CD4-positive, alpha-beta T cell treated with Interleukin-2 at 100 ng/mL for 4 hours (primary cell): ENCODE measurements around the gene LTO1.
"Not testable (repeated sequence)": the region's sequence is repeated elsewhere in the genome, so short reads cannot be mapped to it uniquely, and the experiment has no call there.

Source experiments
- DNase-seq: peaks from one replicate; pipeline ENCODE4 v3.0.0-alpha.2; 2020; ENCODE audit warnings: low spot score

The LTO1 gene

DNA sequence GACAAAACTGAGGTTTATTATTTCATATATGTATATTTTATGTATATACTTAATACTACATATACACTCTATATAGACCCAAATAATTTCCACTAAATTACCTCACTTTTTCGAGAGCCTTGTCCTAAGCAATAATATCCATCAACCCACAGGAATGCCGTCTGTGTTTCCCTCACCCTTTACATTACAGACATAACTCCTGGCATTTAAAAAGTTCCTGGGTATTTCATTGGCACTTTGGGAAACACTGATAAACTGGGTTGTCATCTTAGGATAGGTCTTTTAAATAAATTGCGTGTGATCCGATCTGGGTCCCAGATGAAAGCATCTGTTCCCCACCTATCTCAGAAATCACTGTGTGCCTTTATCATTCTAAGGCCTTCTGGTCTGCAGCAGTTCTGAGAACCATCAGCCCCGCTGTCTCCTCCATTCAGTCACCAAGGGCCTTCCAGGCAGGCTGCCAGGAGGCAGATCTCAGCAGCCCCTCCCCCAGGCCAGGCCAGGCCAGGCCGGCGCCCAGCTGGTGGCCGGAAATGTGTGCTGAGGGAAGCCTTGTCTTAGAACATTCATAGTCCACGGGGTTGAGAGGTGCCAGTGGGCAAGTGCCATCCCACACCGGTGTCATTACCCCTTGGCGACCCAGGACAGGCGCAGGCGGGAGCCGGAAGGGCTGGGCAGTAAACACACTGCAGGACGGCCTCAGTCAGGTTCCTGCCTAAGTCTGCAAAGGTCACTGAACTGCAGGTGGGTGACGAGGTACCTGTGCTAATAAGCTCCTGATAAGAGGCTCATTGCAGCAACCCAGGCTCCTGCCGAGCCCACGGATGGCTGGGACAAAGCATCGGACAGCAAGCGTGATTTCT lies 25.4 kb upstream of the LTO1 start:
- no peak for DNase-seq

DNA sequence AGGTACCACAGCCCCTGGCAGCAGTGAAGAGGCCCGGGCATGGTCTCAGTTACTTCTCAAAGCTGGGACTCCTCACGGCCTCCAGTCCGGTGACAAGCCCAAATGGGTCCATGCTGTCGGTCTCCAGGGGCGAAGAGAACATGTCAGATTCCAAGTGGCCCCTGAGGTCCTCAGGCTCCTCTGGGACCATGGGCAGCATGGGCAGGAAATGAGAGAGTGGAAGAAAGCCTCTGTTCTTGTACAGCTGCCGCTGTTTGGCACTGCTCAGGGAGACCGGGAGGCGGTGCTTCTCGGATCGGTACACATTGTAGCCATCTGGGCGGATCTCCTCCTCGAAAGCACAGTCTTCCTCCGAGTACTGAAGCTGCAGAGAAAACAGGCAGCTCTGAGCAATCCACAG lies 24.1 kb upstream of the LTO1 start:
- DNase-seq, result no peak

GRCh38 chr11:69698362-69698761 lies 23.2 kb upstream of the LTO1 start:
- no peak for DNase-seq

DNA sequence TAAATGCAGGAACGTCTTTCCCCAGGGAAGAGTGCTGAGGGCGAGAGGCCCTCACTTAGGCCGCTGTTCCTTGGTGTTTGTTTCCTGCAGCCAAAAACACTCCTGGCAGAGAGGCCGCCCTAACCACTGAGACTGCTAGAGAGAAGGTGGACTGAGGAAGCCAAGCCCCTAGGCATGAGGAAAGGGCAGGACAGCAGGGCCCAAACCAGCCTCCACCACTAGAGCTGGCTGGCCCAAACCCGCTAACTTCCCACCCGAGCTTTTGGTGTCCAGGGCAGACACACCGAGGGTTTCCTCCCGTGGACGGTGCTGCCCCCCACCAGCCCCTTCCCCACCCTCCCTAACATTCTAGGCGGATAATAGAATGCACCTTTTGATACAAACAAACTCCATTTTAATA lies 22.7 kb upstream of the LTO1 start:
- no peak for DNase-seq

DNA sequence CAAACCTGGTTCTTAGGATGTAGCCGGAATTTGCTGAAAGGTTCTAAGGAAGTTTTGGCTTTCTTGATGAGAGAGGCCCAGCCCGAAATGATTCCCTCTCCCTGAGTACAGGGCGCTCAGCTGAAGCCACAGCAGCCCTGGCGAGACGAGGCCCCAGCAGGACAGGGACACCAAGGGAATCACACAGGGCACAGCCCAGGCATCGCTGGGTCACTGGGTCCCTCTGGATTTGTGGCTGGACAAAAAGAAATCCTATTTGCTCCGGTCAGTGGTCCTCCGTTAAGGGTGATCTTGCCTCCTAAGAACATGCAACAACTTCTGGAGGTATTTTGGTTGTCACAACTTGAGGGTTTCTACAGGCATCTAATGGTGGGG lies 22.3 kb upstream of the LTO1 start:
- DNase-seq, result no peak

DNA sequence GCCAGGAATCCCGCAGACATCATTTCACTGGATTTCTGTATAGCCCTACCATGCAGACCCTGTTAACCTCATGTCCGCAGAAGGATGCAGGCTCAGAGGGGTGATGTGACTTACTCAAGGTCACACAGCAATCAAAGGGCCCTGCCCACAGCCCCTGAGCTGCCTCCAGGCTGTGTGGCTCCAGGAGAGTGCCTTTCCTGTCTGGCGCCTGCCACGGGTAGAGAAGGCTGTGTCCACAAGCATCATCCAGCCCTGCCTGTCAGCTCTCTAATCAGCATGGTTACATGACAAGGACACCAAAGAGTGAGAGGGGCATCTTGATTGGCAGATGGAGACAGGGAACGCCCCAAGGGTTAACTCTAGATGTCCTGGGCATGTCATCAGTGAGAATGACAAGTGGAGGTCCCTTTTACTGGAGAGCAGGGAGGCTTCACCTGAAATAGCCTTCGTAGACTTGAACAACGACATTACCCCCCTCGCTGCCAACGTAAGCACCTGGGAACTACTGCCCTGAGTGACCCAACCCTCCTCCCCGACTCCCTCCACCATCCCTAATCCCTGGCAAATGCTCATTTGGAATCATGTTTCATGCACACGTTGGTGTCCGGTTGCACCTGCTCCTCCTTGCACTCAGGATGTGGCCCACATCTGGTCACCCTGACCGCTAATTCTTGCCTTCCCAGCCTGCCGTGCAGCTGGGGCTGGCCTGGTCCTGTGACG lies 21.8 kb upstream of the LTO1 start:
- DNase-seq, result no peak

DNA sequence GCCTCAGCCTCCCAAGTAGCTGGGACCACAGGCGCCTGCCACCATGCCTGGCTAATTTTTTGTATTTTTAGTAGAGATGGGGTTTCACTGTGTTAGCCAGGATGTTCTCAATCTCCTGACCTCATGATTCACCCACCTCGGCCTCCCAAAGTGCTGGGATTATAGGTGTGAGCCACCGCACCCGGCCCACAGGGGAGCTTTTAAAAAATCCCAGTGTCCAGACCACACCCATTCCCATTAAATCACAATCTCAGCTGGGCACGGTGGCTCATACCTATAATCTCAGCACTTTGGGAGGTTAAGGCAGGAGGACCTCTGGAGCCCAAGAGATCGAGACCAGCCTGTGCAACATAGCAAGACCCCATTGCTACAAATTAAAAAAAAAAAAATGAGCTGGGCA lies 20.8 kb upstream of the LTO1 start:
- DNase-seq, result not testable (repeated sequence)

DNA sequence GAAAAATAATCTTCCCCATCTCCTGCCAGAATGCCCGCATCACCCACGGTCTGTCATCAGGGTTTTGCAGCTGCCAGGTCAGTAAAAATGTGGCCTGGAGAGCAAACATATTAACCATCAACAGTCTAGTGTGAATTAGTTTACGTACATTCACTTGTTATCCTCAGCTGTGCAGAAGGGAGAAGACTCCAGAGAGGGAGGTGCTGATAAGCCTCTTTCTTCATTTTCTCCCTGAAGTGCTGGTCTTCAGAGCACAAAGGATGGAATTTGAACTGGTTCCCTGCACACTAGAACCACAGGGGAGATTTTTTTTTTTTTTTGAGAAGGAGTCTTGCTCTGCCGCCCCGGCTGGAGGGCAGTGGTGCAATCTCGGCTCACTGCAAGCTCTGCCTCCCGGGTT lies 20.4 kb upstream of the LTO1 start:
- no peak for DNase-seq

DNA sequence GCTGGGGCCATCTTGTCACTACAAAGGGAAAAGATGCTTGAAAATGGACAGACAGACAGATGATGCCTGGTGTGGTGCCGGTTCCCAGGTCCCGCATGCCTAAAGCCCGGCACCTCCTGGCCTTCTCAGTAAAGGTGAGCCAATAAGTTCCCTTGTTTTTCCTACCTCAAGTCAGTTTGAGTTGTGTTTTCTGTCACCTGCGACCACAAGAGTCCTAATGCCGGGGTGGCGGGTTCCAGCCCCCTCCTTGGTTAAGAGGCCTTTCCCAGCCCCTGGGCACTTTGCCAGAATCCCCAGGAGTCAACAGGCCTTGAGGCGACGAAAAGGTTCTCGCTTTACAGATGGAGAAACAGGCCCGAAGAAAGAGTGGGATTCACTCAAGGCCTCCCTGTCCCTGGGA lies 19.6 kb upstream of the LTO1 start:
- DNase-seq, result no peak

DNA sequence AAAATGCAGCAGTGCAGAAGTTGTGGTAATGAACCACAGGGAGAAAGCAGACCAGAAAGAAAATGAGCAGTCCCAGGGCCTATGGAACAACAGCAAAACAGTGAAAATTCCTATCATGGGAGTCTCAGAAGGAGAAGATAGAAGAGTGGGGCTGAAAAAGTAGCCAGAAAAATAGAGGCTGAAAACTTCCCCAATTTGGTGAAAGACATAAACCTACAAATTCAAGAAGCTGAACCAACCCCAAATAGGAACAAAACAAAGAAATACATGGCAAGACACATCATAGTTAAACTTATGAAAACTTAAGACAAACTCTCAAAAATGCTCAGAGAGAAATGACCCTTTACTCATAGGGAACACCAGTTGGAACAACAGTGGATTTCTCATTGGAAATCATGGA lies 17.3 kb upstream of the LTO1 start:
- DNase-seq, result no peak

- DNase-seq, result no peak
These were observed 16.3 kb upstream of the LTO1 start for GRCh38 chr11:69691463-69691862.

- DNase-seq, result no peak
These were observed 14.5 kb upstream of the LTO1 start for GRCh38 chr11:69689484-69690319.

- DNase-seq, result not testable (repeated sequence)
These were observed 13.0 kb upstream of the LTO1 start for GRCh38 chr11:69687969-69688771.

GRCh38 chr11:69686856-69687255 lies 11.7 kb upstream of the LTO1 start:
- no peak for DNase-seq

DNA sequence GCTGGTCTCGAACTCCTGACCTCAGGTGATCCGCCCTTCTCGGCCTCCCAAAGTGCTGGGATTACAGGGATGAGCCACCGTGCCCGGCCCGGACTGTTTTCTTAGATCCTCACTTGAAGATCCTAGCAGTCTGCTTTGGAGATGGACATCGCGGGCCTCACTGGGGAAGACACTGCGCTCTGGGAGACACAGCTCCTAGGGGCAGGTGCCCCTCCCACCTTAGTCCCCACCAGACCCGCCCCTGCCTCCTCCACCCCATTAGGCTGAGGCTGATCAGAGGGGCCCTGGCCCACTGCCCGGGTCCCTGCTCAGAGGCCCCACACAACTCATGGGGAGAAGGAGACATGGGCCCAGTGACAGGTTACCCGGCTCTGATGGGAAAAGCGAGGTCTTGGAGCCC lies 11.3 kb upstream of the LTO1 start:
- DNase-seq, result no peak

DNA sequence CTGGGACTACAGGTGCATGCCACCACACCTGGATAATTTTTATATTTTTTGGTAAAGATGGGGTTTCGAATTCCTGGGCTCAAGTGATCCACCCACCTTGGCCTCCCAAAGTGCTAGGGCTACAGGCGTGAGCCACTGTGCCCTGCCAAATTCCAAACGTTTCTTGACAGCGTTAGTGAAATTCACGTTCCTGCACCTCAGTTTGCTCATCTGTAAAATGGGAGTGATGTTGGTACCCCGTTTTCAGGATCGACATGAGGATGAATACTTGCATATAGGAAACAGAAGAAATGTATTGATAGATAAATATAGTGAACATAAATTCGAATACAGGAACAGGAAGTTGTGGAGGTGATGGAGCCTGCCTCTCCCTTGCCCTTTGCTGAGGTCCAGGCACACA lies 10.2 kb upstream of the LTO1 start:
- DNase-seq, result no peak

DNA sequence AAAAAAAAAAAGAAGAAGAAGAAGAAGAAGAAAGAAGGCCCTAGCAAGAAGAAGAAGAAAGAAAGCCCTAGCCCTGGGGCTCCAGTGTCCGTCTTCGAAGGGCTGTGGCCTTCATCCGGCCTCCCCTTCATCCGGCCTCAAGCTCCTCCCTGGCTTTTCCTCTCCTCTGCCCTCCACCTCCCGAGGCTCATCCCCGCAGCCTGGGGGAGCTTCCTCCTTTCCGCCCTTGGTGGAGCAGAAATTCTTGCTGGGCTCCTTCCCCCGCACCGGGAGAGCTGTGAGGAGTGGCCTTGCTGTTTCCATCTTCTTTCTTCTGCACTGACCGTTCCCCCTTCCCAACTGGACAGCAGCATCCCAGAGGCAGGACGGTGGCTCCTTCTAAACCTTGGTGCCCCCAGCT lies 9.5 kb upstream of the LTO1 start:
- no peak for DNase-seq

DNA sequence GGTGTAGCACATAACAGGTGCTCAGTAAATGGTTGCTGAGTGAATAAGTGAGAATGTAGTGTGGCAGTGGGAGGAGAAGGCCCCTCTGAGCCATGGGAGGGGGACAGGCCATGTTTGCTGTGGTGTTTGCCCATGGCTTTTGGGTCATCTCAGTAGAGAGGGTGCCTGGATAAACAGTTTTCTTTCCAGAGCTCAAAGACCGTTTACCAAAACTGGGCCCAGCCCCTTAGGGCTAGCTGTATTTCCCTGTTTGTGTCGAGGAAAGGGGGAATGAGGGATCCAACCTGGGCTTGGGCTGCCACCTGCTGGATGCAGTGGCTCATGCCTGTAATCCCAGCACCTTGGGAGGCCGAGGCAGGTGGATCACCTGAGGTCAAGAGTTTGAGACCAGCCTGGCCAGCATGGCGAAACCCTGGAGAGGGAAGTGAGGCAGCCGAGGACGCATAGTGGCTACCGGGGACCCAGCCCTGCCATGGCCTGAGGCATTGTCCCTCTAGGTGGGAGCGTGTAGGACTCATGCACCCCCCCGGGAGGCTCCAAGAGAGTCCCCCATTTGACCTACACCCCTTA lies 8.7 kb upstream of the LTO1 start:
- DNase-seq, result no peak

- no peak for DNase-seq
These were observed 7.7 kb upstream of the LTO1 start for GRCh38 chr11:69682681-69683326.

DNA sequence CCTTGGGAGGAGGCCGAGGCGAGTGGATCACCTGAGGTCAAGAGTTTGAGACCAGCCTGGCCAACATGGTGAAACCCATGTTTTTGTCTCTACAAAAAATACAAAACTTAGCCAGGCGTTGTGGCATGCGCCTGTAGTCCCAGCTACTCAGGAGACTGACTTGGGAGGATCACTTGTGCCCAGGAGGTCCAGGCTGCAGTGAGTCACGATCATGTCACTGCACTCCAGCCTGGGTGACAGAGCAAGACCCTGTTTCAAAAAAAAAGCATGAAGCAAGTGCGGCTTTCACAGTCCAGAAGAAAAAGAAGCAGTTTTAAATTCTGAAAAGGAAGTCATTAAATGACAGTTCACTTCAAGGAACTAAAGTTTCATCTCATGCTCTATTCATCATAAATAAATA lies 7.1 kb upstream of the LTO1 start:
- no peak for DNase-seq

DNA sequence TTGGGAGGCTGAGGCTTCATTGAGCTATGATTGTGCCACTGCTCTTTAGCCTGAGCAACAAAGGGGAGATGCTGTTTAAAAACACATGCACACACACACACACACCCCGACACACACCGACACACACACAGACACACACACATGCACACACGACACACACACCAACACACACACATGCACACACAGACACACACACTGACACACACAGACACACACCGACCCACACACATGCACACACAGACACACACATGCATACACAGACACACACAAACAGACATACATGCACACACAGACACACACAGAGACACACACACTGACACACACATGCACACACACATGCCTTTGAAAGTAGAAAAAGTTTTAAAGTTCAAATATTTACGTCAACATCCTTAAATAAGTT lies 5.5 kb upstream of the LTO1 start:
- no peak for DNase-seq
